Breast epithelium (tissue), 4 donors: ENCODE measurements around the gene PDK2. TPM values are rescaled to one million over a fixed set of nuclear protein-coding genes. Genes with fewer than 3 reads are reported as not detected.

Experiments used
- DNase-seq, 2 donors: peaks; one replicate each; pipeline ENCODE4 v3.0.0-alpha.2; 2019; ENCODE audit warnings: low spot score in 2 of 2
- H3K27ac ChIP-seq, 2 donors: fragments of 200-600 bp; sonication (generic) in 1 of 2; one replicate each; pipeline ENCODE4 v1.5.1; 2016 to 2019; ENCODE audit warnings: mild to moderate bottlenecking in 1 of 2
- H3K27me3 ChIP-seq, 2 donors: fragments of 200-600 bp; sonication (generic) in 1 of 2; one replicate each; pipeline versions ENCODE4 v1.5.1 to v1.6.0; 2017 to 2019; ENCODE audit warnings: control low read depth in 1 of 2, mild to moderate bottlenecking in 1 of 2
- H3K36me3 ChIP-seq: fragments of 200-600 bp; one replicate; pipeline ENCODE4 v1.5.1; 2019
- H3K4me1 ChIP-seq, 2 donors: fragments of 200-600 bp; sonication (generic); one replicate each; pipeline ENCODE4 v1.5.1; 2016 to 2019; ENCODE audit warnings: control low read depth in 1 of 2
- H3K4me3 ChIP-seq, 3 donors: fragments of 200-600 bp; sonication (generic); 1 replicate in 2 of 3; 2 replicates in 1 of 3; pipeline ENCODE4 v1.5.1; 2016 to 2019; ENCODE audit warnings: mild to moderate bottlenecking in 3 of 3, moderate library complexity in 2 of 3
- H3K9me3 ChIP-seq, 2 donors: fragments of 200-600 bp; sonication (generic) in 1 of 2; one replicate each; pipeline ENCODE4 v1.5.1; 2016 to 2019; ENCODE audit warnings: control low read depth in 1 of 2
- POLR2A ChIP-seq: fragments of 450-650 bp; IDR thresholded peaks from one replicate; pipeline ENCODE4 v1.6.1; 2016; ENCODE audit warnings: antibody characterized with exemption, mild to moderate bottlenecking, moderate library complexity
- POLR2AphosphoS5 ChIP-seq, 3 donors: sonication (generic); formaldehyde crosslinking; IDR thresholded peaks; one replicate each; pipeline ENCODE4 v1.6.1; 2017; ENCODE audit warnings: antibody characterized with exemption in 3 of 3
- intact Hi-C: fragments of 100-400 bp; cut with DNase I; formaldehyde crosslinking; loops from one replicate; pipeline ENCODE4 v1.15.1; 2023; ENCODE audit warnings: low total_unique reads
- total RNA-seq, 3 donors: library from RNA; depleted of rRNA; stranded (reverse); fragments of >200 nt; gene quantifications; one replicate each; pipeline ENCODE4 v1.1.0, GENCODE V29; 2016
- TF ChIP-seq, protein P1 (sequence below), 3 donors: fragments of 450-650 bp; IDR thresholded peaks; one replicate each; pipeline ENCODE4 v1.5.1; 2016 to 2017; ENCODE audit warnings: antibody characterized with exemption in 3 of 3, mild to moderate bottlenecking in 3 of 3, moderate library complexity in 3 of 3

PDK2 gene
- total RNA-seq, 3 donors from 2014 or later = 28.2 to 53.4 (median 30.5) TPM

DNA sequence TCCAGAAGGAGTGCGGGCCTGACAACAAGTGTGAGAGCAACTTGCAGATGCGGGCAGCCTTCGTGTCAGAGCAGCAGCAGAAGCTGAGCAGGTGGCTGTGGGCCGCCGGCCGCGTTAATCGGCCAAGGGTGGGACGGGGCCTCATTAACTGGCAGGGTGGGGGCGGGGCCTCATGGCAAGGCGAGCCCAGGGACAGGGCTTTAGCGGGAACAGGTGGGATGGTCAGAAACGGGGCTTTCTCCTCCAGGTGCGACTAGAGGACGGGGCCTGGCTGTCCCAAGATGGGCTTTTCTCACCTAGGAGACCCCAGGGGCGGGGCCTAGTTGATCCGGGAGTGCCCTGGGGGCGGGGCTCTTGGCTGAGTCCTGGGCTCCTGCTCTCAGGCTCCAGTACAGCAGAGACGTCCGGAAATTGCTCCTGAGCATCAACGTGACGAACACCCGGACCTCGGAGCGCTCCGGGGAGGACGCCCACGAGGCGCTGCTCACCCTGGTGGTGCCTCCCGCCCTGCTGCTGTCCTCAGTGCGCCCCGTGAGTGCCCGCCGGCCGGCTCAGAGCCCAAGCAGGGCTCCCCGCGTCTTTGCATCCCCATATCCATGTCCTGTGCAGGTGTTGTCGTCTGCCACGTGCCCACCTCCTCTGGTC lies 18.4 kb upstream of the PDK2 start:
- Histone ChIP-seq H3K36me3 (peaks cover 2% of the 10 kb centered on the region), H3K4me1 (no peaks in the 10 kb centered on the region), H3K27ac (no peak overlapping the region), H3K4me3 (no peak overlapping the region), H3K27me3 (no peaks in the 10 kb centered on the region), H3K9me3 (no peaks in the 10 kb centered on the region)
- DNase-seq = no peak
- TF ChIP-seq, protein P1, sequence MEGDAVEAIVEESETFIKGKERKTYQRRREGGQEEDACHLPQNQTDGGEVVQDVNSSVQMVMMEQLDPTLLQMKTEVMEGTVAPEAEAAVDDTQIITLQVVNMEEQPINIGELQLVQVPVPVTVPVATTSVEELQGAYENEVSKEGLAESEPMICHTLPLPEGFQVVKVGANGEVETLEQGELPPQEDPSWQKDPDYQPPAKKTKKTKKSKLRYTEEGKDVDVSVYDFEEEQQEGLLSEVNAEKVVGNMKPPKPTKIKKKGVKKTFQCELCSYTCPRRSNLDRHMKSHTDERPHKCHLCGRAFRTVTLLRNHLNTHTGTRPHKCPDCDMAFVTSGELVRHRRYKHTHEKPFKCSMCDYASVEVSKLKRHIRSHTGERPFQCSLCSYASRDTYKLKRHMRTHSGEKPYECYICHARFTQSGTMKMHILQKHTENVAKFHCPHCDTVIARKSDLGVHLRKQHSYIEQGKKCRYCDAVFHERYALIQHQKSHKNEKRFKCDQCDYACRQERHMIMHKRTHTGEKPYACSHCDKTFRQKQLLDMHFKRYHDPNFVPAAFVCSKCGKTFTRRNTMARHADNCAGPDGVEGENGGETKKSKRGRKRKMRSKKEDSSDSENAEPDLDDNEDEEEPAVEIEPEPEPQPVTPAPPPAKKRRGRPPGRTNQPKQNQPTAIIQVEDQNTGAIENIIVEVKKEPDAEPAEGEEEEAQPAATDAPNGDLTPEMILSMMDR (IDR thresholded peaks at IDR 0.05) = no peak
- TF ChIP-seq POLR2A = no peak
- TF ChIP-seq POLR2AphosphoS5 (IDR thresholded peaks at IDR 0.05) = no peak
- intact Hi-C loops = no loop called here

DNA sequence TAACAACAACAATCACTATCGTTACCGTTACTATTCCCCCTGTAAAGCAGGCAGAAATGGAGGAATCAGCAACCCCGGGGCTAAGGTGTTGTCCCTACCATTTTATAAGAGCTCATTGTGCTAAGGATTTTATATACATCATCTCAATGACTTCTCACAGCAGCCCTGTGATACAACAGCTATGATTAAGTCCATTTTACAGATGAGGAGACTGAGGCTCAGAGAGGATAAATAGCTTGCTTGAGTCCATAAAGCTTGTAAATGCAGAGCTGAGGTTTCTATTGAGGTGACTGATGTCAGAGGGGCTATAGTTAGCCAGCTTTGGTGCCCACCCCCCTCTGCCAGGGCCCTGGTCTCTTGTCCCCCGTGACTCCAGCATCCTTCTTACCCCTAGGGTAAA lies 16.7 kb upstream of the PDK2 start:
- no peak for DNase-seq
- H3K27ac ChIP-seq = peak overlapping the region in 1 of 2 donors; percentile 3
- no peak overlapping the region for H3K4me3 ChIP-seq
- no peaks in the 10 kb centered on the region for H3K36me3 ChIP-seq
- intact Hi-C loops = loop anchor here (2.0 kb wide), 1 partner anchor 44 kb away; no protein-coding TSS in a partner anchor
- H3K4me1 ChIP-seq = no peaks in the 10 kb centered on the region
- no peaks in the 10 kb centered on the region for H3K9me3 ChIP-seq
- H3K27me3 ChIP-seq = no peaks in the 10 kb centered on the region
- no peak for TF ChIP-seq POLR2A
- TF ChIP-seq POLR2AphosphoS5 (IDR thresholded peaks at IDR 0.05) = no peak
- TF ChIP-seq, protein P1 (IDR thresholded peaks at IDR 0.05) = no peak

DNA sequence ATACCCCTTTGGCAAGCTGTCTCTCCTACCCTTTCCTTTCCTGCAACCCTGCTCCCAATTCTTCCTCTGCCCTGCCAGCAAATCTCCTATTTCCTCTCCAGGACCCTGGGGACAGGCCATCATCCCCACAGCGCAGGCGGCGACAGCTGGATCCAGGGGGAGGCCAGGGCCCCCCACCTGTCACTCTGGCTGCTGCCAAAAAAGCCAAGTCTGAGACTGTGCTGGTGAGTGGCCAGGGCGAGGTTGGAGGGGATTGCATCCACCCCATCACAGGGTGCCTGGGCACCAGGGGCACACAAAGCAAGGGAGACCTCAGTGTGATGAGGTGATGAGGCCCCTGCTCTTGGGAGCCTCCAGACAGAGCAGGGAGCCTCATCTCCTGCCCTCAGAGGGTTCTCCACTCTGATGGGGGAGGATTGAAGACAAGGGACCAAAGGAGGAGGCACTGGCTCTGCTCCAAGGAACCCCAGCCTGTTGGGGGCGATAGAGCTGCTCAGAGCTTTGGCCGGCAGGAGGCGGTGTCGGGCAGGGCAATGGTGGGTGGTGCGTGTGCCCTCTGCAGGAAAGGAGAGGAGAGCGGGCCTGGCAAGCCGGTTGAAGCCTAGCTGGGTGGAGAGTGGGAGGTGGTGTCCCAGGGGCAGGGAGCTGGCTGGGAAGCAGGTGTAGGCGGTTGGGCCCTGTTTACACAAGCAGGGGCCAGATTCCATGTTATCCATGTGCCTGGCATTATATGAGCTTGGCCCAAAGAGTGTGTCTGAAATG lies 15.6 kb upstream of the PDK2 start:
- peak overlapping the region; percentile 34 to 56 for H3K27ac ChIP-seq
- no peaks in the 10 kb centered on the region for H3K27me3 ChIP-seq
- H3K36me3 ChIP-seq = no peaks in the 10 kb centered on the region
- no peak overlapping the region for H3K4me3 ChIP-seq
- no peak for DNase-seq
- no peaks in the 10 kb centered on the region for H3K4me1 ChIP-seq
- TF ChIP-seq, protein P1 (IDR thresholded peaks at IDR 0.05) = peak; percentile 9 to 71 (median 47)
- TF ChIP-seq POLR2A = no peak
- H3K9me3 ChIP-seq = no peaks in the 10 kb centered on the region
- intact Hi-C loops = loop anchor here (2.0 kb wide), 1 partner anchor 45 kb away; no protein-coding TSS in a partner anchor

DNA sequence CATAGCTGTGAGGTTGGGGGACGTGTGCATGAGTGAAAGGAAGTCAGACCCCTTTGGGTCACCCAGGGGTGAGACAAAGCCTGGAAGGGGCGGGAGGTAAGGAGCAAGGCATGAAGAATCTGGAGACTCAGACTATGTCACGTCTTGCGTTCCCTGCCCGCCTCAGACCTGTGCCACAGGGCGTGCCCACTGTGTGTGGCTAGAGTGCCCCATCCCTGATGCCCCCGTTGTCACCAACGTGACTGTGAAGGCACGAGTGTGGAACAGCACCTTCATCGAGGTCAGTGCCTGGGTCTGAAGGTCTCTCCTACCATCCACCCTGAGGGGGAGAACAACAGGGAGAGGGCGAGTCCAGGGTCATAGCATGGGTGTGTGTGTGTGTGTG lies 15.1 kb upstream of the PDK2 start:
- H3K27ac ChIP-seq = peak overlapping the region in 1 of 2 donors; percentile 56
- H3K36me3 ChIP-seq = no peaks in the 10 kb centered on the region
- no peak overlapping the region for H3K4me3 ChIP-seq
- H3K9me3 ChIP-seq = no peaks in the 10 kb centered on the region
- no peak for DNase-seq
- TF ChIP-seq POLR2AphosphoS5 (IDR thresholded peaks at IDR 0.05) = no peak
- no peak for TF ChIP-seq POLR2A
- H3K4me1 ChIP-seq = no peaks in the 10 kb centered on the region
- intact Hi-C loops = no loop called here
- H3K27me3 ChIP-seq = no peaks in the 10 kb centered on the region

DNA sequence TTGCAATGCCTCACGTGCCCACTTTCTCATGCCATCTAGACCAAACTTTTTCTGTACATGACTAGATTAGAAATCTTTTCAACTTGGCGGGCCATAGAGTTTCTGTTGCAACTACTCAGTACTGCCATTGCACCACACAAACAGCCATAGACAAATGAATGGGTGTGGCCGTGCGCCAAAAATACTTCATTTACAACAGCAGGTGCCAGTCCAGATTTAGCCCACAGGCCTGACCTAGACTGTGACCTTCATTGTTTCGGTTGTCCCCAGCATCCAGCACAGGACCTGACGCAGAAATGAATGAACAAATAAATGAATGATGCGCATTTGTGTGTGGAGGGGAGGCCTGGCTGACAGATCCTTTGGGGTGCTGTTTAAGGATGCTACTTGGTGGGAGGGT lies 14.3 kb upstream of the PDK2 start:
- no peaks in the 10 kb centered on the region for H3K36me3 ChIP-seq
- intact Hi-C loops = no loop called here

More for the DNA sequence above, 14.3 kb upstream of the PDK2 start:
- Histone ChIP-seq H3K27me3 (no peaks in the 10 kb centered on the region), H3K9me3 (no peaks in the 10 kb centered on the region), H3K4me3 (no peak overlapping the region), H3K4me1 (no peaks in the 10 kb centered on the region), H3K27ac (no peak overlapping the region)
- TF ChIP-seq POLR2A = no peak
- TF ChIP-seq POLR2AphosphoS5 (IDR thresholded peaks at IDR 0.05) = no peak
- TF ChIP-seq, protein P1 (IDR thresholded peaks at IDR 0.05) = no peak
- DNase-seq = no peak
